ENCODE results near the gene MAPRE3.

Gene MAPRE3

GRCh38 chr2:27032495-27033252, 62.2 kb downstream of the MAPRE3 start, which contains the start of gene TMEM214:
TMEM214 (plus strand) TSS chr2:27032965; CDS start chr2:27033016, 51 bp downstream.
- peak within 1 kb of the TSS; percentile 66 for H3K27ac ChIP-seq (ENCODE audit: low read length)
- H3K4me1 ChIP-seq (ENCODE audit: low read length) = peaks cover 15% of the 10 kb centered on the region
- H3K36me3 ChIP-seq (replicated peaks; ENCODE audit: low read depth, low read length) = peaks cover 48% of the 10 kb centered on the region
- H2AFZ ChIP-seq (ENCODE audit: low read depth, low read length) = peak within 1 kb of the TSS; percentile 90
- no peaks in the 10 kb centered on the region for H3K27me3 ChIP-seq (ENCODE audit: low read depth, low read length)
- peaks cover 2% of the 10 kb centered on the region; the same call in 1 of the 2 replicates for H4K20me1 ChIP-seq (ENCODE audit: insufficient read depth, low read length)
- H3K79me2 ChIP-seq (ENCODE audit: low read length) = peaks cover 43% of the 10 kb centered on the region
- TF ChIP-seq EZH2phosphoT487 (IDR thresholded peaks at IDR 0.05; ENCODE audit: low read depth) (no peak), CTCF (IDR thresholded peaks at IDR 0.05; ENCODE audit: low read depth, low read length) (no peak)
- peak within 1 kb of the TSS; percentile 100 for H3K4me3 ChIP-seq (ENCODE audit: low read length)
- peak within 1 kb of the TSS; percentile 100 for H3K9ac ChIP-seq (ENCODE audit: low read length)
- H3K9me3 ChIP-seq (ENCODE audit: insufficient read depth, low read length) = no peaks in the 10 kb centered on the region
- H3K4me2 ChIP-seq (ENCODE audit: low read length) = peak within 1 kb of the TSS; percentile 88

- no peaks in the 10 kb centered on the region; the same call in 1 of the 2 replicates for H4K20me1 ChIP-seq (ENCODE audit: insufficient read depth, low read length)
- TF ChIP-seq EZH2phosphoT487 (IDR thresholded peaks at IDR 0.05; ENCODE audit: low read depth) = no peak
- H3K4me2 ChIP-seq (ENCODE audit: low read length) = peak overlapping the region; percentile 88
- H2AFZ ChIP-seq (ENCODE audit: low read depth, low read length) = no peak overlapping the region
- H3K9me3 ChIP-seq (ENCODE audit: insufficient read depth, low read length) = no peaks in the 10 kb centered on the region
- peaks cover 54% of the 10 kb centered on the region for H3K36me3 ChIP-seq (replicated peaks; ENCODE audit: low read depth, low read length)
- H3K27me3 ChIP-seq (ENCODE audit: low read depth, low read length) = no peaks in the 10 kb centered on the region
- H3K79me2 ChIP-seq (ENCODE audit: low read length) = peaks cover 43% of the 10 kb centered on the region
- H3K4me1 ChIP-seq (ENCODE audit: low read length) = peaks cover 15% of the 10 kb centered on the region
- H3K9ac ChIP-seq (ENCODE audit: low read length) = peak overlapping the region; percentile 100
- peak overlapping the region; percentile 100 for H3K4me3 ChIP-seq (ENCODE audit: low read length)
- H3K27ac ChIP-seq (ENCODE audit: low read length) = peak overlapping the region; percentile 66
Measured at GRCh38 chr2:27033253-27033852, 62.9 kb downstream of the MAPRE3 start.

- Histone ChIP-seq H3K4me2 (ENCODE audit: low read length) (no peak overlapping the region), H2AFZ (ENCODE audit: low read depth, low read length) (no peak overlapping the region), H3K27me3 (ENCODE audit: low read depth, low read length) (no peaks in the 10 kb centered on the region), H3K9me3 (ENCODE audit: insufficient read depth, low read length) (peaks cover 5% of the 10 kb centered on the region; the same call in 1 of the 2 replicates), H3K4me3 (ENCODE audit: low read length) (no peak overlapping the region), H3K4me1 (ENCODE audit: low read length) (peaks cover 44% of the 10 kb centered on the region), H3K36me3 (replicated peaks; ENCODE audit: low read depth, low read length) (peaks cover 80% of the 10 kb centered on the region), H4K20me1 (ENCODE audit: insufficient read depth, low read length) (no peaks in the 10 kb centered on the region), H3K9ac (ENCODE audit: low read length) (no peak overlapping the region), H3K79me2 (ENCODE audit: low read length) (peaks cover 28% of the 10 kb centered on the region), H3K27ac (ENCODE audit: low read length) (no peak overlapping the region)
- no peak for TF ChIP-seq EZH2phosphoT487 (IDR thresholded peaks at IDR 0.05; ENCODE audit: low read depth)
Measured at GRCh38 chr2:27038012-27038411, 67.6 kb downstream of the MAPRE3 start.

GRCh38 chr2:27038631-27039339, 68.3 kb downstream of the MAPRE3 start:
- no peak overlapping the region for H2AFZ ChIP-seq (ENCODE audit: low read depth, low read length)
- H3K27ac ChIP-seq (ENCODE audit: low read length) = no peak overlapping the region
- peaks cover 88% of the 10 kb centered on the region for H3K36me3 ChIP-seq (replicated peaks; ENCODE audit: low read depth, low read length)
- H3K9me3 ChIP-seq (ENCODE audit: insufficient read depth, low read length) = peaks cover 5% of the 10 kb centered on the region; the same call in 1 of the 2 replicates
- H3K4me2 ChIP-seq (ENCODE audit: low read length) = no peak overlapping the region
- H4K20me1 ChIP-seq (ENCODE audit: insufficient read depth, low read length) = no peaks in the 10 kb centered on the region
- TF ChIP-seq EZH2phosphoT487 (IDR thresholded peaks at IDR 0.05; ENCODE audit: low read depth) = no peak
- peaks cover 20% of the 10 kb centered on the region for H3K79me2 ChIP-seq (ENCODE audit: low read length)
- H3K4me1 ChIP-seq (ENCODE audit: low read length) = peaks cover 46% of the 10 kb centered on the region
- no peaks in the 10 kb centered on the region for H3K27me3 ChIP-seq (ENCODE audit: low read depth, low read length)
- no peak overlapping the region for H3K9ac ChIP-seq (ENCODE audit: low read length)
- H3K4me3 ChIP-seq (ENCODE audit: low read length) = no peak overlapping the region

DNA sequence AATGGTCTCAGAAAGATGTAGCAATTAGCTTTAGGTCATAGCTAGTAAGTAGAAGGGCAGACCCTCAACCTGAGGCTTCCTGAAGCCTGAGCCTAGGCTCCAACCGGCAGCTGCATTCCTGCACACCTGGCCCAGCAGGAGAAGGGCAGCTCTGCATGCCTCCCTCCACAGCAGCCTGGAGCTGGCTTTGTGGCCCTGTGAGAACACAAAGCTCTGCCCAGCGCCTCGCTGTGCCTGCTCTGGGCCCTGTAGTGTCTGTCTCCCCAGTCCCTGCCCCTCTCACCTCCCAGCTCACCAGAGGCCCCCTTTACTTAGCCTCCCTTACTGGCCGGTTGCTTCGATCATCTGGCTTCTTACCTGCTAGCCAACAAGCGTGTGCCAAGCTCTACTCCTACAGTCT, 69.0 kb downstream of the MAPRE3 start:
- H2AFZ ChIP-seq (ENCODE audit: low read depth, low read length) = no peak overlapping the region
- peaks cover 14% of the 10 kb centered on the region for H3K79me2 ChIP-seq (ENCODE audit: low read length)
- no peak overlapping the region for H3K4me3 ChIP-seq (ENCODE audit: low read length)
- TF ChIP-seq EZH2phosphoT487 (IDR thresholded peaks at IDR 0.05; ENCODE audit: low read depth) (no peak), CTCF (IDR thresholded peaks at IDR 0.05; ENCODE audit: low read depth, low read length) (no peak)
- no peak overlapping the region for H3K4me2 ChIP-seq (ENCODE audit: low read length)
- H3K9me3 ChIP-seq (ENCODE audit: insufficient read depth, low read length) = peaks cover 5% of the 10 kb centered on the region; the same call in 1 of the 2 replicates
- no peaks in the 10 kb centered on the region for H3K27me3 ChIP-seq (ENCODE audit: low read depth, low read length)
- peaks cover 84% of the 10 kb centered on the region for H3K36me3 ChIP-seq (replicated peaks; ENCODE audit: low read depth, low read length)
- no peak overlapping the region for H3K9ac ChIP-seq (ENCODE audit: low read length)
- no peak overlapping the region for H3K27ac ChIP-seq (ENCODE audit: low read length)
- peaks cover 41% of the 10 kb centered on the region for H3K4me1 ChIP-seq (ENCODE audit: low read length)
- no peaks in the 10 kb centered on the region for H4K20me1 ChIP-seq (ENCODE audit: insufficient read depth, low read length)
